IPS-NIHi11 (cell line): ENCODE measurements around the gene APOBEC3H.
"Not testable (repeated sequence)": the region's sequence is repeated elsewhere in the genome, so short reads cannot be mapped to it uniquely, and the experiment has no call there.

ENCODE experiments used
- DNase-seq: peaks from one replicate; pipeline ENCODE4 v3.0.0; 2012; ENCODE audit warnings: mixed read lengths, low spot score

Gene APOBEC3H

GRCh38 chr22:39097098-39098020 is at the start of gene APOBEC3H:
TSS of gene APOBEC3H (plus strand) at chr22:39097244. CDS start at chr22:39100279, 3,035 bp downstream.
- DNase-seq, result no peak

GRCh38 chr22:39049486-39049885 is 47.6 kb upstream of the APOBEC3H start:
- not testable (repeated sequence) for DNase-seq

GRCh38 chr22:39051844-39052495 is 45.1 kb upstream of the APOBEC3H start:
- DNase-seq, result not testable (repeated sequence)

- DNase-seq, result no peak
Observed at GRCh38 chr22:39055658-39056057, 41.4 kb upstream of the APOBEC3H start.

GRCh38 chr22:39061290-39061689 is 35.8 kb upstream of the APOBEC3H start:
- DNase-seq, result not testable (repeated sequence)

GRCh38 chr22:39061951-39062350 is 35.1 kb upstream of the APOBEC3H start:
- not testable (repeated sequence) for DNase-seq

GRCh38 chr22:39063904-39064303 is 33.1 kb upstream of the APOBEC3H start:
- not testable (repeated sequence) for DNase-seq

- not testable (repeated sequence) for DNase-seq
Observed at GRCh38 chr22:39066442-39067276, 30.4 kb upstream of the APOBEC3H start.

- DNase-seq, result no peak
Observed at GRCh38 chr22:39068033-39068785, 28.8 kb upstream of the APOBEC3H start.

GRCh38 chr22:39070186-39070585 is 26.9 kb upstream of the APOBEC3H start:
- DNase-seq, result no peak

- DNase-seq, result not testable (repeated sequence)
Observed at GRCh38 chr22:39072581-39072981, 24.5 kb upstream of the APOBEC3H start.

- no peak for DNase-seq
Observed at GRCh38 chr22:39073981-39074380, 23.1 kb upstream of the APOBEC3H start.

GRCh38 chr22:39076155-39077025 is 20.7 kb upstream of the APOBEC3H start:
- DNase-seq, result not testable (repeated sequence)

- not testable (repeated sequence) for DNase-seq
Observed at GRCh38 chr22:39077026-39077840, 19.8 kb upstream of the APOBEC3H start, which contains the start of gene APOBEC3G. TSS of gene APOBEC3G (plus strand) at chr22:39077275. CDS start at chr22:39077362, 87 bp downstream.

- not testable (repeated sequence) for DNase-seq
Observed at GRCh38 chr22:39077912-39078311, 19.1 kb upstream of the APOBEC3H start.

- no peak for DNase-seq
Observed at GRCh38 chr22:39078329-39078728, 18.7 kb upstream of the APOBEC3H start.

GRCh38 chr22:39079054-39079637 is 17.9 kb upstream of the APOBEC3H start:
- DNase-seq, result not testable (repeated sequence)

GRCh38 chr22:39080052-39080762 is 16.8 kb upstream of the APOBEC3H start:
- no peak for DNase-seq
